ENCODE data around the gene TLL2.

DNA sequence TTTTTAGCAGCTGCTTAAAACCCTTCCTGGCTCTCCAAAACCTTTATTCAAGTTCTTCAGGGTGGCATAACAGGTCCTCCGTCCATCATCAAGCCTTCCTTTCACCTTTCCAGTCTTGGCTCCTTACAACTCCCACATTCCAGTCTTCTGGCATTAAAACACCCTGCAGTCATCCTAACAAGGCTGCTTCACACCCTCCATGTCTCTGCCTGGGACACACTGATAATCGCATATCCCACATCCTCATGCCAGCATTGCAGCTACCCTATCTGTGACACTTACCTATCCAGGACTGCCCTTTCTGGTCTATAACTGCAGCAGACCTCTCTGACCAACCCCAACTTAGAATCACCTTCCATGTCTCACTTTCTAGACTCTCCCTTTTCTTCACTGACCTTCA, 2.6 kb upstream of the TLL2 start:
- no peak for TF ChIP-seq EZH2 (IDR thresholded peaks at IDR 0.05; ENCODE audit: borderline replicate concordance, low read depth, low read length, severe bottlenecking)
- TF ChIP-seq, protein P1, sequence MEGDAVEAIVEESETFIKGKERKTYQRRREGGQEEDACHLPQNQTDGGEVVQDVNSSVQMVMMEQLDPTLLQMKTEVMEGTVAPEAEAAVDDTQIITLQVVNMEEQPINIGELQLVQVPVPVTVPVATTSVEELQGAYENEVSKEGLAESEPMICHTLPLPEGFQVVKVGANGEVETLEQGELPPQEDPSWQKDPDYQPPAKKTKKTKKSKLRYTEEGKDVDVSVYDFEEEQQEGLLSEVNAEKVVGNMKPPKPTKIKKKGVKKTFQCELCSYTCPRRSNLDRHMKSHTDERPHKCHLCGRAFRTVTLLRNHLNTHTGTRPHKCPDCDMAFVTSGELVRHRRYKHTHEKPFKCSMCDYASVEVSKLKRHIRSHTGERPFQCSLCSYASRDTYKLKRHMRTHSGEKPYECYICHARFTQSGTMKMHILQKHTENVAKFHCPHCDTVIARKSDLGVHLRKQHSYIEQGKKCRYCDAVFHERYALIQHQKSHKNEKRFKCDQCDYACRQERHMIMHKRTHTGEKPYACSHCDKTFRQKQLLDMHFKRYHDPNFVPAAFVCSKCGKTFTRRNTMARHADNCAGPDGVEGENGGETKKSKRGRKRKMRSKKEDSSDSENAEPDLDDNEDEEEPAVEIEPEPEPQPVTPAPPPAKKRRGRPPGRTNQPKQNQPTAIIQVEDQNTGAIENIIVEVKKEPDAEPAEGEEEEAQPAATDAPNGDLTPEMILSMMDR (IDR thresholded peaks at IDR 0.05; ENCODE audit: borderline replicate concordance, extremely low read depth, low read length, poor library complexity, severe bottlenecking): no peak
